WTC11 (cell line): ENCODE data around the gene FABP1.

Experiments used
- IRF2 ChIP-seq: sonication (generic); formaldehyde crosslinking; IDR thresholded peaks from 2 replicates; pipeline ENCODE4 v1.8.0; 2022; ENCODE audit warnings: low read depth, missing genetic modification reagents, borderline replicate concordance
- ZNF416 ChIP-seq: fragments of 250-450 bp; sonication (Bioruptor Pico); IDR thresholded peaks from 2 replicates; pipeline ENCODE4 v1.9.0; 2021; ENCODE audit warnings: mild to moderate bottlenecking, inconsistent platforms
- TF ChIP-seq, protein P1 (sequence below): fragments of 200-600 bp; IDR thresholded peaks from 2 replicates; pipeline ENCODE4 v1.8.0; 2022; ENCODE audit warnings: antibody characterized with exemption
- TF ChIP-seq, protein P2 (sequence below): sonication (generic); formaldehyde crosslinking; IDR thresholded peaks from 2 replicates; pipeline ENCODE4 v1.8.0; 2022; ENCODE audit warnings: mild to moderate bottlenecking, missing genetic modification reagents

DNA sequence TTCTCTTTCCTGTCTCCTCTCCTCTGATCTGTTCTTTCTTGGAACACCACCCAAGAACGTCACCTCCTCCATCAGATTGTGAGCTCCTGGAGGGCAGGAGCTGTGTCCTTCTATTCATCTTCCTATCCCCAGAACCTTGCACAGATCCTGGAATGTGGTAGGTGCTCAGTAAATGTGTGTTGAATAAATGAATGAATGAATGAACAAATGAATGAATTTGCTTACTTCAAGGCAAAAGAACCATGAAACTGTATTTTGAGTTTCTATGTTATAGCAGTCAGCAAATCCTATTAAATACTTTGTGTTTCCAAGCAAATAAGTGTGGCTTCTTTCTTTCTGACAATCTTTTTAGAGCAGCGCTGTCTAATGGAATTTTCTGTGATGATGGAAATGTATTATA, 14.8 kb downstream of the FABP1 start:
- TF ChIP-seq, protein P1, sequence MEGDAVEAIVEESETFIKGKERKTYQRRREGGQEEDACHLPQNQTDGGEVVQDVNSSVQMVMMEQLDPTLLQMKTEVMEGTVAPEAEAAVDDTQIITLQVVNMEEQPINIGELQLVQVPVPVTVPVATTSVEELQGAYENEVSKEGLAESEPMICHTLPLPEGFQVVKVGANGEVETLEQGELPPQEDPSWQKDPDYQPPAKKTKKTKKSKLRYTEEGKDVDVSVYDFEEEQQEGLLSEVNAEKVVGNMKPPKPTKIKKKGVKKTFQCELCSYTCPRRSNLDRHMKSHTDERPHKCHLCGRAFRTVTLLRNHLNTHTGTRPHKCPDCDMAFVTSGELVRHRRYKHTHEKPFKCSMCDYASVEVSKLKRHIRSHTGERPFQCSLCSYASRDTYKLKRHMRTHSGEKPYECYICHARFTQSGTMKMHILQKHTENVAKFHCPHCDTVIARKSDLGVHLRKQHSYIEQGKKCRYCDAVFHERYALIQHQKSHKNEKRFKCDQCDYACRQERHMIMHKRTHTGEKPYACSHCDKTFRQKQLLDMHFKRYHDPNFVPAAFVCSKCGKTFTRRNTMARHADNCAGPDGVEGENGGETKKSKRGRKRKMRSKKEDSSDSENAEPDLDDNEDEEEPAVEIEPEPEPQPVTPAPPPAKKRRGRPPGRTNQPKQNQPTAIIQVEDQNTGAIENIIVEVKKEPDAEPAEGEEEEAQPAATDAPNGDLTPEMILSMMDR = no peak
- TF ChIP-seq, protein P2, sequence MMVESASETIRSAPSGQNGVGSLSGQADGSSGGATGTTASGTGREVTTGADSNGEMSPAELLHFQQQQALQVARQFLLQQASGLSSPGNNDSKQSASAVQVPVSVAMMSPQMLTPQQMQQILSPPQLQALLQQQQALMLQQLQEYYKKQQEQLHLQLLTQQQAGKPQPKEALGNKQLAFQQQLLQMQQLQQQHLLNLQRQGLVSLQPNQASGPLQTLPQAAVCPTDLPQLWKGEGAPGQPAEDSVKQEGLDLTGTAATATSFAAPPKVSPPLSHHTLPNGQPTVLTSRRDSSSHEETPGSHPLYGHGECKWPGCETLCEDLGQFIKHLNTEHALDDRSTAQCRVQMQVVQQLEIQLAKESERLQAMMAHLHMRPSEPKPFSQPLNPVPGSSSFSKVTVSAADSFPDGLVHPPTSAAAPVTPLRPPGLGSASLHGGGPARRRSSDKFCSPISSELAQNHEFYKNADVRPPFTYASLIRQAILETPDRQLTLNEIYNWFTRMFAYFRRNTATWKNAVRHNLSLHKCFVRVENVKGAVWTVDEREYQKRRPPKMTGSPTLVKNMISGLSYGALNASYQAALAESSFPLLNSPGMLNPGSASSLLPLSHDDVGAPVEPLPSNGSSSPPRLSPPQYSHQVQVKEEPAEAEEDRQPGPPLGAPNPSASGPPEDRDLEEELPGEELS = no peak
- TF ChIP-seq IRF2 (CRISPR knock-in tag) (no peak), ZNF416 (no peak)
